GM12873 (cell line): ENCODE measurements around the gene TMEM125.

Source experiments
- TF ChIP-seq, protein P1 (sequence below): IDR thresholded peaks from 2 replicates; pipeline ENCODE4 v1.5.1; 2012; ENCODE audit warnings: low read depth, mild to moderate bottlenecking, moderate library complexity, low read length, control low read depth; ENCODE audit not compliant: insufficient read depth; ENCODE audit errors: missing control alignments

Gene TMEM125

DNA sequence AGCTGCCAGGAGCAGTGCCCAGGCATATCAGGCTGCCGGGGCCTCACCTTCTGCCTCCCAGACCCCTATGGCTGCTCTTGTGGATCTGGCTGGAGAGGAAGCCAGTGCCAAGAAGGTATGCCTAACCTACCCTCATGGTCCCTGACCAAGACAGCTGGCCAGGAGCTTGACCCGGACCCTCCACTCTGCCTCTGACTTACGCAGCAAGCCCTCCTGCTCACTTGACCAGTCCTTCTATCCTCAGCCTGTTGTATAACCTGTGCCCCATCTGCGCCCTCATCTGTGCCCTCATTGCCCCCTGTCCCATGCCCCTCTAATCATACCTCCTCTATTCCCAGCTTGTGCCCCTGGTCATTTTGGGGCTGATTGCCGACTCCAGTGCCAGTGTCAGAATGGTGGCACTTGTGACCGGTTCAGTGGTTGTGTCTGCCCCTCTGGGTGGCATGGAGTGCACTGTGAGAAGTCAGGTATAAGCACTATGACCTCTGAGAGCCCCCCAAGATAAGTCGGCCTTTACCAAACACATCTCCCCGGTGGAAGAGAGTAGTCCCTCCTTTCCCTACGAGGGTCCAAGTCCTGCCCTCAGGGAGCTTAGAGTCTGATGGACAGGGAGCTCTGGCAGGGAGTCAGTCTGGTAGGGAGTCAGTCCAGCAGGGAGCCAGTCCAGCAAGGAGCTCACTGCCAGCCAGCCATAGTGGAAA is 37.8 kb downstream of the TMEM125 start:
- TF ChIP-seq, protein P1, sequence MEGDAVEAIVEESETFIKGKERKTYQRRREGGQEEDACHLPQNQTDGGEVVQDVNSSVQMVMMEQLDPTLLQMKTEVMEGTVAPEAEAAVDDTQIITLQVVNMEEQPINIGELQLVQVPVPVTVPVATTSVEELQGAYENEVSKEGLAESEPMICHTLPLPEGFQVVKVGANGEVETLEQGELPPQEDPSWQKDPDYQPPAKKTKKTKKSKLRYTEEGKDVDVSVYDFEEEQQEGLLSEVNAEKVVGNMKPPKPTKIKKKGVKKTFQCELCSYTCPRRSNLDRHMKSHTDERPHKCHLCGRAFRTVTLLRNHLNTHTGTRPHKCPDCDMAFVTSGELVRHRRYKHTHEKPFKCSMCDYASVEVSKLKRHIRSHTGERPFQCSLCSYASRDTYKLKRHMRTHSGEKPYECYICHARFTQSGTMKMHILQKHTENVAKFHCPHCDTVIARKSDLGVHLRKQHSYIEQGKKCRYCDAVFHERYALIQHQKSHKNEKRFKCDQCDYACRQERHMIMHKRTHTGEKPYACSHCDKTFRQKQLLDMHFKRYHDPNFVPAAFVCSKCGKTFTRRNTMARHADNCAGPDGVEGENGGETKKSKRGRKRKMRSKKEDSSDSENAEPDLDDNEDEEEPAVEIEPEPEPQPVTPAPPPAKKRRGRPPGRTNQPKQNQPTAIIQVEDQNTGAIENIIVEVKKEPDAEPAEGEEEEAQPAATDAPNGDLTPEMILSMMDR = no peak

DNA sequence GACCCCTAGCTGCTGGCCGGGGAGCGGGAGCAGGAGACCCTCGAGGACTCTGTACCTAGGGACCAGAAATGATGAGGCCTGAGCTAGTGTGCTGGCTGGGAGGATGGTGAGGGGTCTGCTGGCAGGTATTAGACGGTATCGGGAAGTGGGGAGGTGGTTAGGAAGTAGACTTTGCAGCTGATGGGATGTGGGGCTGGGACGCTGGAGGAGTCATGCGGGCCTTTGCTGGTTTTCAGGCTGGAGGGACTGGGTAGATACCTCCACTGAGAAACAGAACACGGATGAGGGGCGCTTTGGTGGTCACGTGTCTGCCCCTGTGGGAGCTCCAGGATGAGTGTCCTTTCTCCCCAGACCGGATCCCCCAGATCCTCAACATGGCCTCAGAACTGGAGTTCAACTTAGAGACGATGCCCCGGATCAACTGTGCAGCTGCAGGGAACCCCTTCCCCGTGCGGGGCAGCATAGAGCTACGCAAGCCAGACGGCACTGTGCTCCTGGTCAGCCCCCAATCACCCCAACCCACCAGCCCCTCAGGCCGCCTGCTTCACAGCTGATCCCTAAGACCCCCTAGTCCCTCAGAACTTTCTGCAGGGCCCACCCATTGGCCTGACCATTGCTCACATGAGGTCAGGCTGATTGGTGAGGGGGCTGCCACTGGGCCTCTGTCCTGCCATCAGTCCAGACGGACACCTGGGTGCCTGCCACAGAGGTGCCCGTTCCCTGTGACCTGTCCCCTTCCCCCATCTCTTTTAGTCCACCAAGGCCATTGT is 39.0 kb downstream of the TMEM125 start:
- TF ChIP-seq, protein P1 = no peak

DNA sequence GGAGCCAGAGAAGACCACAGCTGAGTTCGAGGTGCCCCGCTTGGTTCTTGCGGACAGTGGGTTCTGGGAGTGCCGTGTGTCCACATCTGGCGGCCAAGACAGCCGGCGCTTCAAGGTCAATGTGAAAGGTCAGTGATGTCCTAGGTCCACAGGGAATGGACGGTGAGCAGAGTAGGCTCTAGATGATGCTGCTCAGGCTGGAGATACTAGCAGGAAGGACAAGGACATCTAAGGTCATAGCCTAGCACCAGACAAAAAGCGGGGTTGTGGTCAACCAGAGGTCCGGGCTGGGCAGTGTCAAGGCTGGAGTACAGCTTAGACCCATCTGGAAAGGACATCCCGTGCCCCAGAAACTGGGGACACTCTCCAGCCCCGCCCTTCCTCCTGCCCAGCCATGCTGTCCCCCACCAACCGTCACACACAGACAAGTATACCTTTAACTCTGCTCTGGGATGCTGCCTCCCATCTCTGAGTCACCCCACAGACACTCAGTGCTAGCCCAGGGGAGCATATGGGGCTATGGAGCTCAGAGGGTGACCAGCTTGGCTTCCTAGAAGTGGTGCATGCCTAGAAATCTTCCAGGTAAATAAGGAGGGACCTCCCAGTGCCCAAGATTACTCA is 39.7 kb downstream of the TMEM125 start:
- TF ChIP-seq, protein P1 = no peak

DNA sequence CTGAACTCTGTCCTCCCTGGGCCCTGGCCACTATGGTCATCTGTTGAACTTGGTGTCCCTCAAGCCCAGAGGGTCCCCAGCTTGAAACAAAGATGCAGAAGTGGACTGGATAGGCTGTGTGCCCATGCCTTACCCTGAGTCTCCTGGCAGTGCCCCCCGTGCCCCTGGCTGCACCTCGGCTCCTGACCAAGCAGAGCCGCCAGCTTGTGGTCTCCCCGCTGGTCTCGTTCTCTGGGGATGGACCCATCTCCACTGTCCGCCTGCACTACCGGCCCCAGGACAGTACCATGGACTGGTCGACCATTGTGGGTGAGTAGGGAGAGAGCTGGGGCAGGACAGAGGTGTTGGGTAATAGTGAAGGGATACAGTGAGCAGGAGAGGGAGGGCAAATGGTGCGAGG is 41.7 kb downstream of the TMEM125 start:
- TF ChIP-seq, protein P1 = no peak

DNA sequence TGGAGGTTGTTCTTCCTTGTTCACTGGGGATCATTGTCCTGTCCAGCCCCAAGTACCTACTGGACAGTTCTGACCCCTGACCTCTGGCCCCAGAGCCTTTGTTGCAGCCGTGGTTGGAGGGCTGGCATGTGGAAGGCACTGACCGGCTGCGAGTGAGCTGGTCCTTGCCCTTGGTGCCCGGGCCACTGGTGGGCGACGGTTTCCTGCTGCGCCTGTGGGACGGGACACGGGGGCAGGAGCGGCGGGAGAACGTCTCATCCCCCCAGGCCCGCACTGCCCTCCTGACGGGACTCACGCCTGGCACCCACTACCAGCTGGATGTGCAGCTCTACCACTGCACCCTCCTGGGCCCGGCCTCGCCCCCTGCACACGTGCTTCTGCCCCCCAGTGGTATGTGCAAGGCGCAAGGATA is 42.4 kb downstream of the TMEM125 start:
- TF ChIP-seq, protein P1 = no peak

DNA sequence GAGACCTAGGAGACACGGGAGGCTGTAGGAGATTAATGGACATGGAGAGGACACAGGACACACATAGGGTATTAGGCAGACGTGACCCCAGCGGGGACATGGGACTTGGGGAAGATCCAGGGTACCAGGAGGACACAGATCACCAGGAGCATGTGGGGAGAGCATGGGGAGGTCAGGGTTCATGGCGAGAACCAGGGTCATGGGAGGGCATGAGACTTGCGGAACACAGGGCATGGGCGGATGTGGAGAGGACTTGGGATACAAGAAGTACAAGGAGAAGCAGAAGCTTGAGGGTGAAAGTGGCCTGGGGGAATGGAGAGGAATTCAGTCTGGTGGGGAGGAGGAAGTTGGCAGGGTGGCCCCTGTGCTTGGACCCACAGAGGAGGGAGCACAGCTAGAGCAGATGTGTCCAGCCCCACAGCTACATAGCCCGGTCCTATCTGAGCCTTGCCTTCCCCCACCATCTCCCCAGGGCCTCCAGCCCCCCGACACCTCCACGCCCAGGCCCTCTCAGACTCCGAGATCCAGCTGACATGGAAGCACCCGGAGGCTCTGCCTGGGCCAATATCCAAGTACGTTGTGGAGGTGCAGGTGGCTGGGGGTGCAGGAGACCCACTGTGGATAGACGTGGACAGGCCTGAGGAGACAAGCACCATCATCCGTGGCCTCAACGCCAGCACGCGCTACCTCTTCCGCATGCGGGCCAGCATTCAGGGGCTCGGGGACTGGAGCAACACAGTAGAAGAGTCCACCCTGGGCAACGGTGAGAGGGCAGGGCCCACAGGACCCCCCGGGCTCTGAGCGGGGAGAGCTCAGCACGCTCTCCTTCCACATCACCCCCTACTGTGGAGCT is 43.1 kb downstream of the TMEM125 start:
- TF ChIP-seq, protein P1 = no peak
